ENCODE results near the gene PRLH. TPM values are rescaled to one million over a fixed set of nuclear protein-coding genes. Genes with fewer than 3 reads are reported as not detected.
"Not testable (repeated sequence)": the region's sequence is repeated elsewhere in the genome, so short reads cannot be mapped to it uniquely, and the experiment has no call there.

PRLH gene
- total RNA-seq, 1 donor, result not detected

DNA sequence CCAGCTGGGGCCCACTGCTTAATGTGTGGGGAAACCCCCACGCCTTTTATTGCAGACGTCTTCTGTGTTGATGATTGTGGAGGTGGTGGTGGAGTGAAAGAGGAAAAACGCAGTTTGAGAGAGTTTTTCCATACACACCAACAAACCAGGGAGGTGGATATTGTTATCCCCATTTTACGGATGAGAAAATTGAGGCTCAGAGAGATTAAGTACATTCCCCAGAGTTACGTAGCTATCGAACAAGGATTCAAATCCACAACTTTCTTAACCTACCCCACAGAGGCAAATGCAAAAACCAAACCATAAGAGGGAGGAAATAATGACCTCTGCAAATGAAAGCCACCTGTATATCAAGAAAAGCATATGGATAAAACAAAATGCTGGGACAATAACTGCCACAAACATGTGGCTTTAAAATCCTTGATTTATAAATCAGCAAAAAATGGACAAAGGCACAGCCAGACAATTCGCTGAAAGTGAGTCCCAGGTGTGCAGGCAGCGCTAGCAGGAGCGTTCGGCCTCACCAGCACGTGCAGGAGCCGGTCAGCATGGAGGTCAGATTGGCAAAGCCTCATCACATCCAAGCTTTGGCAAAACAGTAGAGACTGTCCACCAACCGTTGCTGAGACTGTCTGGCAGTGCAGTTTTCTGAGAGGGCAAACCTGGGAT lies 36.8 kb downstream of the PRLH start:
- H2AFZ ChIP-seq (ENCODE audit: low read length), result peak overlapping the region; percentile 86
- peaks cover 15% of the 10 kb centered on the region for H3K4me1 ChIP-seq (ENCODE audit: insufficient read depth, low read length)
- peak overlapping the region; percentile 55 for H3K4me3 ChIP-seq (ENCODE audit: insufficient read depth, low read length)
- H4K20me1 ChIP-seq (ENCODE audit: insufficient read depth, low read length), result no peaks in the 10 kb centered on the region
- no peaks in the 10 kb centered on the region for H3K9me3 ChIP-seq (ENCODE audit: low read depth, low read length)
- H3K27ac ChIP-seq (ENCODE audit: low read depth, low read length), result peak overlapping the region; percentile 59
- TF ChIP-seq, protein P1, sequence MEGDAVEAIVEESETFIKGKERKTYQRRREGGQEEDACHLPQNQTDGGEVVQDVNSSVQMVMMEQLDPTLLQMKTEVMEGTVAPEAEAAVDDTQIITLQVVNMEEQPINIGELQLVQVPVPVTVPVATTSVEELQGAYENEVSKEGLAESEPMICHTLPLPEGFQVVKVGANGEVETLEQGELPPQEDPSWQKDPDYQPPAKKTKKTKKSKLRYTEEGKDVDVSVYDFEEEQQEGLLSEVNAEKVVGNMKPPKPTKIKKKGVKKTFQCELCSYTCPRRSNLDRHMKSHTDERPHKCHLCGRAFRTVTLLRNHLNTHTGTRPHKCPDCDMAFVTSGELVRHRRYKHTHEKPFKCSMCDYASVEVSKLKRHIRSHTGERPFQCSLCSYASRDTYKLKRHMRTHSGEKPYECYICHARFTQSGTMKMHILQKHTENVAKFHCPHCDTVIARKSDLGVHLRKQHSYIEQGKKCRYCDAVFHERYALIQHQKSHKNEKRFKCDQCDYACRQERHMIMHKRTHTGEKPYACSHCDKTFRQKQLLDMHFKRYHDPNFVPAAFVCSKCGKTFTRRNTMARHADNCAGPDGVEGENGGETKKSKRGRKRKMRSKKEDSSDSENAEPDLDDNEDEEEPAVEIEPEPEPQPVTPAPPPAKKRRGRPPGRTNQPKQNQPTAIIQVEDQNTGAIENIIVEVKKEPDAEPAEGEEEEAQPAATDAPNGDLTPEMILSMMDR (IDR thresholded peaks at IDR 0.05; ENCODE audit: extremely low read depth, low read depth, low read length), result no peak
- H3K79me2 ChIP-seq (ENCODE audit: insufficient read depth, low read length), result no peaks in the 10 kb centered on the region
- peak overlapping the region; percentile 83 for H3K4me2 ChIP-seq (ENCODE audit: insufficient read depth, low read length)
- DNase-seq (ENCODE audit: insufficient read length, low spot score, missing footprints), result no peak
- H3K27me3 ChIP-seq (ENCODE audit: insufficient read depth, low read length), result no peaks in the 10 kb centered on the region
- H3K36me3 ChIP-seq (ENCODE audit: insufficient read depth, low read length), result no peaks in the 10 kb centered on the region

DNA sequence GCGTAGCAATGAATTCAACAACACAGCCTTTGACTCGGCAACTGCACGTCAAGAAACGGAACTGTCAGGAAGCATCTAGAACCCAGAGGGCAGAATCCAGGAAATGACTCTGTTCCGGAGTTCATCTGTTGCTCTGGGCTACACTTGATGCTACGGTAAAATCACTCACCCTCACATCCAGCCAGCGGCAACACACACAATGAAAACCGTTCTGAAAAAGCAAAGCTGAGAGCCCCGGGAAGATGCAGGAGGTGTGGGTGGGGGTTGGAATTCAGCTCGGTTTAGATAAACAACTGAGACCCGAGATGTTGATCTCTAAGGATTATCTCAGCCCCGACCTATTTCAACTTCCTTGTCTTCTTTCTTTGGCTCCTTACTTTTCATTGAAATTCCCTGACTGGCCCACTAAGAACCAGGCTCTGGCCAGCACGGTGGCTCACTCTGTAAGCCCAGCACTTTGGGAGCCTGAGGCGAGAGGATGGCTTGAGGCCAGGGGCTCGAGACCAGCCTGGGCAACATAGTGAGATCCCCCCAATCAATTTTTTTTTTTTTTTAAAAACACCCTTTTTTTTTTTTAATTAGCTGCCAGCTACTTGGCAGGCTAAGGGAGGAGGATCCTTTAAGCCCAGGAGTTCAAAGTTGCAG lies 37.5 kb downstream of the PRLH start:
- no peaks in the 10 kb centered on the region for H3K27me3 ChIP-seq (ENCODE audit: insufficient read depth, low read length)
- peaks cover 15% of the 10 kb centered on the region for H3K4me1 ChIP-seq (ENCODE audit: insufficient read depth, low read length)
- H3K4me2 ChIP-seq (ENCODE audit: insufficient read depth, low read length), result peak overlapping the region; percentile 83
- H3K36me3 ChIP-seq (ENCODE audit: insufficient read depth, low read length), result no peaks in the 10 kb centered on the region
- no peaks in the 10 kb centered on the region for H4K20me1 ChIP-seq (ENCODE audit: insufficient read depth, low read length)
- TF ChIP-seq, protein P1 (IDR thresholded peaks at IDR 0.05; ENCODE audit: extremely low read depth, low read depth, low read length), result no peak
- no peaks in the 10 kb centered on the region for H3K9me3 ChIP-seq (ENCODE audit: low read depth, low read length)
- H2AFZ ChIP-seq (ENCODE audit: low read length), result peak overlapping the region; percentile 86
- DNase-seq (ENCODE audit: insufficient read length, low spot score, missing footprints), result peak; percentile 89
- peak overlapping the region; percentile 59 for H3K27ac ChIP-seq (ENCODE audit: low read depth, low read length)
- no peaks in the 10 kb centered on the region for H3K79me2 ChIP-seq (ENCODE audit: insufficient read depth, low read length)
- H3K4me3 ChIP-seq (ENCODE audit: insufficient read depth, low read length), result peak overlapping the region; percentile 55

DNA sequence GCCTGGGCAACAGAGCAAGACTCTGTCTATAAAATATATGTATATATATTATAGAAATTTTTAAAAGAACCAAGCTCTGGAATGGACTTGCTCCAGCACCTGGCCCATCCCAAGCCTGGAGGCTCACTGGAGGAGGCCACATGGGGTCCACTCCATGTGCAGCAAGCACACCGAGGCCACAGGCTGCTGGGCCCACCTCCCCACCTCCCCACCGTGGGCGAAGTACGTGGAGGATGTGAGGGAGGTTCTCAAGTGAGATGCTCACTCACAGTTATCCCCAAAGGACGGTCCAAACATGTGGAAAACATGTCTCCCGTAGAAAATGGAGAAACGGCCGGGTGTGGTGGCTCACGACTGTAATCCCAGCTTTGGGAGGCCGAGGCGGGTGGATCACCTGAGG lies 38.0 kb downstream of the PRLH start:
- TF ChIP-seq, protein P1 (IDR thresholded peaks at IDR 0.05; ENCODE audit: extremely low read depth, low read depth, low read length), result no peak
- peaks cover 15% of the 10 kb centered on the region for H3K4me1 ChIP-seq (ENCODE audit: insufficient read depth, low read length)
- no peaks in the 10 kb centered on the region for H3K9me3 ChIP-seq (ENCODE audit: low read depth, low read length)
- no peaks in the 10 kb centered on the region for H4K20me1 ChIP-seq (ENCODE audit: insufficient read depth, low read length)
- no peaks in the 10 kb centered on the region for H3K36me3 ChIP-seq (ENCODE audit: insufficient read depth, low read length)
- no peaks in the 10 kb centered on the region for H3K27me3 ChIP-seq (ENCODE audit: insufficient read depth, low read length)
- no peak overlapping the region for H2AFZ ChIP-seq (ENCODE audit: low read length)
- H3K4me2 ChIP-seq (ENCODE audit: insufficient read depth, low read length), result no peak overlapping the region
- H3K27ac ChIP-seq (ENCODE audit: low read depth, low read length), result no peak overlapping the region
- DNase-seq (ENCODE audit: insufficient read length, low spot score, missing footprints), result no peak
- H3K4me3 ChIP-seq (ENCODE audit: insufficient read depth, low read length), result no peak overlapping the region
- no peaks in the 10 kb centered on the region for H3K79me2 ChIP-seq (ENCODE audit: insufficient read depth, low read length)

DNA sequence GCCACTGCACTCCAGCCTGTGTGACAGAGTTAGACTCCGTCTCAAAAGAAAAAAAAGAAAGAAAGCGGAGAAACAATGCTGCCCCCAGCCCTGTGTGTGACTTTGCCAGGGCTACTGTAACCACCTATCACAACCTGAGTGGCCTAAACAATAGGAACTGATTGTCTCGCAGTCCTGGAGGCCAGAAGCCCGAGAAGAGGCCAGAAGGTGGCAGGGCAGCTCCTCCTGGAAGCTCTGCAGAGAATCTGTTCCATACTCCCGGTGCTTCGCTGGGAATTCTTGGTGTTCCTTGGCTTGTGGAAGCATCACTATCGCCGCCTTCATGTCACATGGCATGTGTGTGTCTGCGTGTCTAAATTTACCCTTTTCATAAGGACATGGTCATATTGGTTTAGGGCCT lies 38.6 kb downstream of the PRLH start:
- Histone ChIP-seq H3K9me3 (ENCODE audit: low read depth, low read length) (no peaks in the 10 kb centered on the region), H3K36me3 (ENCODE audit: insufficient read depth, low read length) (no peaks in the 10 kb centered on the region), H4K20me1 (ENCODE audit: insufficient read depth, low read length) (no peaks in the 10 kb centered on the region), H3K79me2 (ENCODE audit: insufficient read depth, low read length) (no peaks in the 10 kb centered on the region), H2AFZ (ENCODE audit: low read length) (no peak overlapping the region), H3K4me1 (ENCODE audit: insufficient read depth, low read length) (peaks cover 11% of the 10 kb centered on the region), H3K27ac (ENCODE audit: low read depth, low read length) (no peak overlapping the region), H3K27me3 (ENCODE audit: insufficient read depth, low read length) (no peaks in the 10 kb centered on the region), H3K4me2 (ENCODE audit: insufficient read depth, low read length) (no peak overlapping the region), H3K4me3 (ENCODE audit: insufficient read depth, low read length) (no peak overlapping the region)
- DNase-seq (ENCODE audit: insufficient read length, low spot score, missing footprints), result peak; percentile 68
- TF ChIP-seq, protein P1 (IDR thresholded peaks at IDR 0.05; ENCODE audit: extremely low read depth, low read depth, low read length), result peak; percentile 47

DNA sequence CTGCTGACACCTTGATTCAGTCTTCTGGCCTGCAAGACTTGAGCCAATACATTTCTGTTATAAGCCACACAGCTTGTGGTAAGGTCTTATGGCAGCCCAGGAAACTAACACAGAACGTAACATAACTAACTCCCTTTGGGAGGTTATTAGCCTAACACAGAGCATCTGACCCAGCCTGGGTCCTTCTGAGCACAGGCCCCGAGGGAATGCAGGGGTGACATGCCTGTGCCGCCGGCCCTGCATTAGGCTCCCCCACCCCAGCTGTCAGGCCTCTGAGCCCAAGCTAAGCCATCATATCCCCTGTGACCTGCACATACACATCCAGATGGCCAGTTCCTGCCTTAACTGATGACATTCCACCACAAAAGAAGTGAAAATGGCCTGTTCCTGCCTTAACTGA lies 40.1 kb downstream of the PRLH start:
- not testable (repeated sequence) for H4K20me1 ChIP-seq (ENCODE audit: insufficient read depth, low read length); H3K4me1 ChIP-seq (ENCODE audit: insufficient read depth, low read length); H3K4me3 ChIP-seq (ENCODE audit: insufficient read depth, low read length); H3K27ac ChIP-seq (ENCODE audit: low read depth, low read length); H3K27me3 ChIP-seq (ENCODE audit: insufficient read depth, low read length); H3K36me3 ChIP-seq (ENCODE audit: insufficient read depth, low read length); H3K4me2 ChIP-seq (ENCODE audit: insufficient read depth, low read length); DNase-seq (ENCODE audit: insufficient read length, low spot score, missing footprints); H3K9me3 ChIP-seq (ENCODE audit: low read depth, low read length); H2AFZ ChIP-seq (ENCODE audit: low read length); H3K79me2 ChIP-seq (ENCODE audit: insufficient read depth, low read length)

Data from osteoblast (primary cell).